ENCODE results near the gene CALY. TPM values are rescaled to one million over a fixed set of nuclear protein-coding genes. Genes with fewer than 3 reads are reported as not detected.

The CALY gene
- total and polyA plus RNA-seq, 7 donors, result 0.05 TPM; not detected in 6

DNA sequence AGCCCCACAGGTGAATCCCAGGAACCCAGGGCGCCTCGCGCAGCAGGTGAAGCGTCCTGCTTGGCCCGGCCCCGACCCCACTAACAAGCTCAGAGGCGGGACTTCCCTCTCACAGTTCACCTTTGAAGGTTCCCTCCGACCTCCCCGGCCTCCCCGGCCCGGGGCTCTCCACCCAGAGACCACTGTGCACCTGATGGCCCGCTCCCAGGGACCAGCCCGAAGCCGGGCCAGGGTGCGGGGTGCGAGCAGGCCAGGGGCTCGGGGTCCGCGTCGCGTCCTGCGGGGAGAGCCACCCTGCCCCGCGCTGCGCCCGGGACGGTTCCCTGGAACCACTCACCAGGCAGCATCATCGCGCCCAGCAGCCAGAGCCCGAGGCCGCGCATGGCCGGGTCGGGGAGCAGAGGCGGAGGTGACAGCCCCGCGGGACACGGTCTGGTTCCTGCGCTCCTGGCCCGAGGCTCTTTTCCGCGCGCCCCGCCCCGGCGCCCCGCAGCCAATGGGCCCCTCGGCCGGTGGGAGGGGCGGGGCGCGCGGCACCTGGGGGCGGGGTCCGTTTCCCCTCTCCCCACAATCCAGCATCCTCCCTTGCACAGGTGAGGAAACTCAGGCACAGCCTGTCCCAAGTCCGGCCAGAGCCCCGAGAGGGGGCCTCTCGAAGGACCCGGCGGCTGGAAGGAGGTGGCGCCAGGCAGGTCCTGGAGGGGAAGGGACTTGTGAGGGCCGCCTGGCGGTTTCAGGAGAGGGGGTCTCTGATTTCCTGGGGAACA, 60.1 kb downstream of the CALY start, which contains the start of gene ADAM8:
TSS of gene ADAM8 (minus strand) at position 434 of the 767 bp plus-strand sequence. CDS start at position 383, 51 bp downstream.
- H3K4me3 ChIP-seq, result peak within 1 kb of the TSS; percentile 15
- no peak within 1 kb of the TSS for H3K27ac ChIP-seq
- intact Hi-C loops (cut with DNase I), result no loop called here
- DNase-seq (peak in 1 of 2 donors; percentile 62), ATAC-seq (peak; percentile 22 to 38 (median 28))
- TF ChIP-seq, protein P1, sequence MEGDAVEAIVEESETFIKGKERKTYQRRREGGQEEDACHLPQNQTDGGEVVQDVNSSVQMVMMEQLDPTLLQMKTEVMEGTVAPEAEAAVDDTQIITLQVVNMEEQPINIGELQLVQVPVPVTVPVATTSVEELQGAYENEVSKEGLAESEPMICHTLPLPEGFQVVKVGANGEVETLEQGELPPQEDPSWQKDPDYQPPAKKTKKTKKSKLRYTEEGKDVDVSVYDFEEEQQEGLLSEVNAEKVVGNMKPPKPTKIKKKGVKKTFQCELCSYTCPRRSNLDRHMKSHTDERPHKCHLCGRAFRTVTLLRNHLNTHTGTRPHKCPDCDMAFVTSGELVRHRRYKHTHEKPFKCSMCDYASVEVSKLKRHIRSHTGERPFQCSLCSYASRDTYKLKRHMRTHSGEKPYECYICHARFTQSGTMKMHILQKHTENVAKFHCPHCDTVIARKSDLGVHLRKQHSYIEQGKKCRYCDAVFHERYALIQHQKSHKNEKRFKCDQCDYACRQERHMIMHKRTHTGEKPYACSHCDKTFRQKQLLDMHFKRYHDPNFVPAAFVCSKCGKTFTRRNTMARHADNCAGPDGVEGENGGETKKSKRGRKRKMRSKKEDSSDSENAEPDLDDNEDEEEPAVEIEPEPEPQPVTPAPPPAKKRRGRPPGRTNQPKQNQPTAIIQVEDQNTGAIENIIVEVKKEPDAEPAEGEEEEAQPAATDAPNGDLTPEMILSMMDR (IDR thresholded peaks at IDR 0.05), result no peak
- H3K36me3 ChIP-seq (ENCODE audit: insufficient read depth in 1 of 2, low read depth in 1 of 2), result peaks cover 4 to 32% of the 10 kb centered on the region in 2 donors
- 4 to 6% (median 5%) methylated on average over 45 to 63 of the region's 63 CpGs for WGBS, 3 donors
- no peaks in the 10 kb centered on the region for H3K4me1 ChIP-seq
- H3K9me3 ChIP-seq, result no peaks in the 10 kb centered on the region
- H3K27me3 ChIP-seq (ENCODE audit: insufficient read depth in 3 of 3, low read length in 2 of 3), result peaks cover 0 to 29% (median 7%) of the 10 kb centered on the region in 3 donors

DNA sequence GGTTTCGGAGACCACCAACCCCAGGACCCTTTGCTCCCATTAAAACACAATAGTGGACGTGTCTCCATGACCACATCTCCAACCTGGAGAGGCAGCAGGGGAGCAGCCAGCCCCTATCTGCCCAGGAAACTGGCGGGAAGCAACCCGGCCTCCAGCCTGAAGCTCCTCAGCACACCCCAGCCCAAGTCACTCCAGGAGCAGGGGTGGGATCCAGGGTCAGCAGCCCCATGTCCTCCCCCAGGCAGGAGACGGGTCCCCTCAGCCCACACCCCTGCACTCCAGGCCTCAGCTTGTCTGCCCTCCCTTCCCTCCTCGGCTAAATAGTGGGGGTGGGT, 60.6 kb downstream of the CALY start:
- intact Hi-C loops (cut with DNase I), result no loop called here
- no peaks in the 10 kb centered on the region for H3K4me1 ChIP-seq

GRCh38 chr10:133275684-133276092, 61.0 kb downstream of the CALY start:
- peaks cover 4 to 26% of the 10 kb centered on the region in 2 donors for H3K36me3 ChIP-seq (ENCODE audit: insufficient read depth in 1 of 2, low read depth in 1 of 2)
- H3K4me3 ChIP-seq, result peak overlapping the region; percentile 4
- WGBS, 3 donors, result 25 to 34% (median 28%) methylated on average over 12 of the region's 12 CpGs
- no peak overlapping the region for H3K27ac ChIP-seq
- ATAC-seq, result no peak
- DNase-seq, result no peak
- no peaks in the 10 kb centered on the region for H3K9me3 ChIP-seq
- intact Hi-C loops (cut with DNase I), result no loop called here
- H3K27me3 ChIP-seq (ENCODE audit: insufficient read depth in 3 of 3, low read length in 2 of 3), result peaks cover 0 to 29% (median 7%) of the 10 kb centered on the region in 3 donors
- TF ChIP-seq, protein P1 (IDR thresholded peaks at IDR 0.05), result no peak
- no peaks in the 10 kb centered on the region for H3K4me1 ChIP-seq

More for the DNA sequence above, 60.6 kb downstream of the CALY start:
- Histone ChIP-seq H3K4me3 (peak overlapping the region; percentile 15), H3K36me3 (ENCODE audit: insufficient read depth in 1 of 2, low read depth in 1 of 2) (peaks cover 4 to 27% of the 10 kb centered on the region in 2 donors), H3K27ac (no peak overlapping the region), H3K27me3 (ENCODE audit: insufficient read depth in 3 of 3, low read length in 2 of 3) (peaks cover 0 to 29% (median 7%) of the 10 kb centered on the region in 3 donors), H3K9me3 (no peaks in the 10 kb centered on the region)
- TF ChIP-seq, protein P1 (IDR thresholded peaks at IDR 0.05), result no peak
- ATAC-seq, result no peak
- DNase-seq, result no peak
- WGBS, 3 donors, result 29 to 35% (median 30%) methylated on average over 6 of the region's 6 CpGs

DNA sequence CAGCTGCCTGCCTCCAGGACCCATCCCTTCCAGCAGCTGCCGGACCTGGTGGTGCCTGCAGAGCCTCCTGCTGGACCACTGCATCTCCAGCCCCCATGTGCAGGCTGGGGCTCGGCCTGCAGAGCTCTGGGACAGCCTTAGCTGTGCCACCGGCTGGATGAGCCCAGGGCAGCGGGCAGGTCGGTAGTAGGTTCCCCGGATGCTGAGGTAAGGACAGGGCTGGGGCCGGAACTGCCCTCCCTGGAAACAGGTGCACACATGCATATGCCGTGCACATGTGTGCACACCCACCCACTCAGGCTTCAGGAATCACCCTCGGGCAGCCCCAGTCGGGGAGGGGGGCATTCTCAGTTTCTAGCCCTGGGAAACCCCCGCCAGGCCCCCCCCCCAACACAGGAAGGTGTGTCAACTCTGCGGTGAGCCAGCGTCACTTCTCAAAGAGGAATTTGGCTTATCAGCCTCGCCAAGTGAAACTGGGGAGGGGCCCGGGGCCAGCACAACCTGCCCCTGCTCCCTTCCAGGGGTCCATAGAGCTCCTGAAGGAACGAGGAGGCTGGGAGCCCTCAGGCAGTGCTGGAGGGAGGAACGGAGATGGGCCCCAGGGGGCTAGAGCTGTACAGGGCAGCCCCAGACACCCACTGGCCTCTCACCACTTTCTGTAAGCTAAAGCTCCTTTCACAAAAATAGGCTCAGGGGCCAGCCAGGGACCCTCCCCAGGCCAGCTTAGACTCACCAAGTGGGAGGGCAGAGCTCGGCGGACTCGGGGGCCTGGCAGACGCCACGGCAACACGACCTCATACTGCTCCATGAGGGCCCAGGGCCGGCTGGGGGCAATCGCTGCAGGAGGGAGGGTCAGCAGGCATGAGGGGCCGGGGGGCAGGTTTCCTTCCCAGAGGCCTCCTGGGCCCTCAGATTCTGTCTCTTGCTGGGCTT, 61.7 kb downstream of the CALY start:
- no peak overlapping the region for H3K27ac ChIP-seq
- DNase-seq, result no peak
- no peaks in the 10 kb centered on the region for H3K4me1 ChIP-seq
- ATAC-seq, result no peak
- peaks cover 3 to 21% of the 10 kb centered on the region in 2 donors for H3K36me3 ChIP-seq (ENCODE audit: insufficient read depth in 1 of 2, low read depth in 1 of 2)
- H3K27me3 ChIP-seq (ENCODE audit: insufficient read depth in 3 of 3, low read length in 2 of 3), result peaks cover 0 to 29% (median 7%) of the 10 kb centered on the region in 3 donors
- no peaks in the 10 kb centered on the region for H3K9me3 ChIP-seq
- H3K4me3 ChIP-seq, result no peak overlapping the region
- 33 to 37% (median 37%) methylated on average over 26 of the region's 26 CpGs for WGBS, 3 donors
- TF ChIP-seq, protein P1 (IDR thresholded peaks at IDR 0.05), result no peak
- intact Hi-C loops (cut with DNase I), result no loop called here

Other genes with a start within 250 kb of the CALY start
- under 1 TPM in 3 of 4 donors, not detected in 1; 0.06 to 0.84 (median 0.44) TPM for gene ADGRA1, start 249.0 kb downstream of the CALY start, total RNA-seq
- gene ADGRA1, start 249.0 kb downstream of the CALY start, polyA plus RNA-seq, result under 1 TPM in 2 of 3 donors, not detected in 1; 0.05 to 0.08 TPM
- gene KNDC1, start 176.7 kb downstream of the CALY start, total RNA-seq, result under 1 TPM in 1 of 4 donors, not detected in 3; 0.10 TPM
- under 1 TPM in 2 of 3 donors, not detected in 1; under 0.01 to 0.01 TPM for gene KNDC1, start 176.7 kb downstream of the CALY start, polyA plus RNA-seq
- not detected for gene UTF1, start 106.7 kb downstream of the CALY start, total RNA-seq
- not detected for gene UTF1, start 106.7 kb downstream of the CALY start, polyA plus RNA-seq
- gene VENTX, start 99.0 kb downstream of the CALY start, total RNA-seq, result under 1 TPM; 0.21 to 0.32 (median 0.27) TPM
- under 1 TPM; 0.03 to 0.34 (median 0.13) TPM for gene VENTX, start 99.0 kb downstream of the CALY start, polyA plus RNA-seq
- gene ADAM8, start 60.0 kb downstream of the CALY start, total RNA-seq, result 1 to 10 TPM; 2.2 to 2.8 (median 2.5) TPM
- gene ADAM8, start 60.0 kb downstream of the CALY start, polyA plus RNA-seq, result under 1 TPM; 0.21 to 0.94 (median 0.29) TPM
- 10 to 100 TPM; 31.0 to 53.2 (median 41.1) TPM for gene TUBGCP2, start 28.0 kb downstream of the CALY start, total RNA-seq
- gene TUBGCP2, start 28.0 kb downstream of the CALY start, polyA plus RNA-seq, result 10 to 100 TPM; 20.3 to 33.8 (median 25.1) TPM
- gene ZNF511, start 28.0 kb downstream of the CALY start, total RNA-seq, result 10 to 100 TPM; 47.6 to 64.2 (median 54.0) TPM
- 10 to 100 TPM; 43.2 to 51.3 (median 44.7) TPM for gene ZNF511, start 28.0 kb downstream of the CALY start, polyA plus RNA-seq
- not detected for gene PRAP1, start 10.5 kb upstream of the CALY start, total RNA-seq
- gene PRAP1, start 10.5 kb upstream of the CALY start, polyA plus RNA-seq, result under 1 TPM in 2 of 3 donors, not detected in 1; 0.14 to 0.64 TPM
- 1 to 10 TPM; 3.0 to 6.7 (median 4.5) TPM for gene FUOM, start 21.1 kb upstream of the CALY start, total RNA-seq
- gene FUOM, start 21.1 kb upstream of the CALY start, polyA plus RNA-seq, result 1 to 10 TPM; 5.4 to 9.1 (median 8.6) TPM
- gene ECHS1, start 36.5 kb upstream of the CALY start, total RNA-seq, result 100 to 1,000 TPM in 3 of 4 donors, 10 to 100 TPM in 1; 83.2 to 151 (median 120) TPM
- 100 to 1,000 TPM; 107 to 131 (median 123) TPM for gene ECHS1, start 36.5 kb upstream of the CALY start, polyA plus RNA-seq
- gene PAOX, start 42.4 kb upstream of the CALY start, total RNA-seq, result 1 to 10 TPM; 3.1 to 5.2 (median 3.4) TPM
- 1 to 10 TPM; 2.4 to 4.1 (median 3.6) TPM for gene PAOX, start 42.4 kb upstream of the CALY start, polyA plus RNA-seq
- 10 to 100 TPM; 22.7 to 37.7 (median 26.5) TPM for gene MTG1, start 57.3 kb upstream of the CALY start, total RNA-seq
- gene MTG1, start 57.3 kb upstream of the CALY start, polyA plus RNA-seq, result 10 to 100 TPM; 31.5 to 67.1 (median 32.2) TPM
- not detected for gene SPRN, start 87.7 kb upstream of the CALY start, total RNA-seq
- under 1 TPM; 0.08 to 0.22 (median 0.12) TPM for gene SPRN, start 87.7 kb upstream of the CALY start, polyA plus RNA-seq
- gene SCART1, start 117.0 kb upstream of the CALY start, total RNA-seq, result 1 to 10 TPM in 2 of 4 donors, under 1 TPM in 2; 0.37 to 1.8 (median 0.94) TPM
- gene SCART1, start 117.0 kb upstream of the CALY start, polyA plus RNA-seq, result 1 to 10 TPM in 1 of 3 donors, under 1 TPM in 2; 0.08 to 1.1 (median 0.14) TPM
- 1 to 10 TPM in 3 of 4 donors, under 1 TPM in 1; 0.57 to 3.0 (median 1.8) TPM for gene CYP2E1, start 190.5 kb upstream of the CALY start, total RNA-seq
- gene CYP2E1, start 190.5 kb upstream of the CALY start, polyA plus RNA-seq, result 1 to 10 TPM in 1 of 3 donors, under 1 TPM in 2; 0.25 to 1.3 (median 0.41) TPM
- gene SYCE1, start 228.7 kb upstream of the CALY start, total RNA-seq, result under 1 TPM in 2 of 4 donors, not detected in 2; 0.38 to 0.47 TPM
- gene SYCE1, start 228.7 kb upstream of the CALY start, polyA plus RNA-seq, result under 1 TPM; 0.08 to 0.68 (median 0.30) TPM

Data from psoas muscle (tissue), 8 donors.